M059J (cell line): Measurements from ENCODE around the gene MORN4. TPM values are rescaled to one million over a fixed set of nuclear protein-coding genes. Genes with fewer than 3 reads are reported as not detected.
"Not testable (repeated sequence)": the region's sequence is repeated elsewhere in the genome, so short reads cannot be mapped to it uniquely, and the experiment has no call there.

Experiments used
- DNase-seq: peaks from one replicate; pipeline ENCODE4 v3.0.0-alpha.2; 2012; ENCODE audit warnings: low read depth
- total RNA-seq: library from RNA; depleted of rRNA; stranded (reverse); fragments of >200 nt; shearing (Covaris generic); gene quantifications from 2 replicates; pipeline ENCODE4 v1.2.3, GENCODE V29; 2014

The MORN4 gene
- total RNA-seq, 1 experiment from 2014 or later = 5.9 TPM

GRCh38 chr10:97597778-97598177 lies 35.5 kb downstream of the MORN4 start:
- DNase-seq = no peak

GRCh38 chr10:97596101-97597082 lies 36.9 kb downstream of the MORN4 start:
- DNase-seq = peak; percentile 95

GRCh38 chr10:97593421-97593820 lies 39.9 kb downstream of the MORN4 start:
- no peak for DNase-seq

- no peak for DNase-seq
Observed at GRCh38 chr10:97590748-97591495, 42.4 kb downstream of the MORN4 start.

- no peak for DNase-seq
Observed at GRCh38 chr10:97590082-97590747, 43.1 kb downstream of the MORN4 start.

- no peak for DNase-seq
Observed at GRCh38 chr10:97589479-97589878, 43.8 kb downstream of the MORN4 start, which contains the start of gene C10orf62. Gene C10orf62 (plus strand): TSS chr10:97589721. CDS start chr10:97589898, 177 bp downstream.

- no peak for DNase-seq
Observed at GRCh38 chr10:97587183-97587582, 46.1 kb downstream of the MORN4 start.

GRCh38 chr10:97585439-97585811 lies 47.9 kb downstream of the MORN4 start:
- no peak for DNase-seq

- DNase-seq = no peak
Observed at GRCh38 chr10:97584798-97585438, 48.4 kb downstream of the MORN4 start.

- peak; percentile 58 for DNase-seq
Observed at GRCh38 chr10:97584060-97584797, 49.1 kb downstream of the MORN4 start, which contains the start of gene HOGA1. Gene HOGA1 (plus strand): TSS chr10:97584389. CDS start chr10:97584704, 315 bp downstream.

GRCh38 chr10:97583476-97583875 lies 49.8 kb downstream of the MORN4 start:
- DNase-seq = no peak

GRCh38 chr10:97582169-97582568 lies 51.1 kb downstream of the MORN4 start:
- no peak for DNase-seq

GRCh38 chr10:97580421-97581367 lies 52.6 kb downstream of the MORN4 start:
- no peak for DNase-seq

- DNase-seq = no peak
Observed at GRCh38 chr10:97578171-97578844, 55.0 kb downstream of the MORN4 start.

- no peak for DNase-seq
Observed at GRCh38 chr10:97577701-97578100, 55.6 kb downstream of the MORN4 start.

- not testable (repeated sequence) for DNase-seq
Observed at GRCh38 chr10:97576487-97576886, 56.8 kb downstream of the MORN4 start.

GRCh38 chr10:97575127-97575668 lies 58.1 kb downstream of the MORN4 start:
- DNase-seq = no peak

GRCh38 chr10:97574374-97575126 lies 58.8 kb downstream of the MORN4 start:
- DNase-seq = peak; percentile 99
